HG03139 (cell line): ENCODE results near the gene SEC61A1.

Experiments used
- ATAC-seq: cut with Tn5 transposase; IDR thresholded peaks from one replicate; pipeline ENCODE4 v1.9.1; 2021; ENCODE audit not compliant: unreplicated experiment

The SEC61A1 gene

GRCh38 chr3:128077202-128077624 lies 25.0 kb downstream of the SEC61A1 start:
- ATAC-seq, result no peak

DNA sequence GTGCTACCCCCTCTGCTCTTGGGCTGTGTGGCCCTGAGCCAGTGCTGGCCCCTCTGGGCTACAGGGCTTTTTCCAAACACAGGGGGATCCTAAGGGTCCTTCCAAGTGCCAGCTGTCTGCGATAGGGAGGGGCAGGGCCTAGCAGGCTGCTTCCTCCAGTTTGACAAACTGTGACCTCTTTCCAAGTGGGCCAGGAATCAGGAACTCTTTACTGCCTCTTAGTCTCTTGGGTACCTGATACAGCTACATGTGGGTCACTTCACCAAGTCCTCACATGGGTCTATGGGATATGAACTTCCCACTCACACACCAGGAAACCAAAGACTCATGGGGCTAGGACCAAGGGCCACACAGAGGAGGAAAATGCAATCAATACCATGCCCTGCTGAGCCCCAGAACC lies 25.4 kb downstream of the SEC61A1 start:
- no peak for ATAC-seq

- no peak for ATAC-seq
These were observed 26.1 kb downstream of the SEC61A1 start for GRCh38 chr3:128078322-128078721.

- no peak for ATAC-seq
These were observed 26.6 kb downstream of the SEC61A1 start for GRCh38 chr3:128078875-128079274.

DNA sequence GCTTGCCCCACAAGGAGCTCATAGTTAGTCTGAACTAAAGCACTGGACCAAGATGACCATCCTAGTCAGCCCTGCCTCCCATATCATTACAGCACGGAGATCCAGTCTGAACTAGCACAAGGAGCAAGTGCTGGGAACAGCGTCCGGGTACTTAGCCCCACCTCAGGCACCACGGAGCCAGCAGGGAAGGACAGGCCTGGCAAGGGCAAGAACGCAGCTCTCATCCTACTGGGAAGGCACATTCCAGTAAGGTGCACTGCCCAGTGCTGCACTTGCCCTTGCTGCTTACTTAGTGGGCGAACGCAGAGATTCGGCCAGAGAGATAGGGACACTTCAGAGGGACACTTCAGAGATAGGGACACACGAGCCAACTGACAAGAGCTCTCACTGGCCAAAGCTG lies 27.6 kb downstream of the SEC61A1 start:
- no peak for ATAC-seq

DNA sequence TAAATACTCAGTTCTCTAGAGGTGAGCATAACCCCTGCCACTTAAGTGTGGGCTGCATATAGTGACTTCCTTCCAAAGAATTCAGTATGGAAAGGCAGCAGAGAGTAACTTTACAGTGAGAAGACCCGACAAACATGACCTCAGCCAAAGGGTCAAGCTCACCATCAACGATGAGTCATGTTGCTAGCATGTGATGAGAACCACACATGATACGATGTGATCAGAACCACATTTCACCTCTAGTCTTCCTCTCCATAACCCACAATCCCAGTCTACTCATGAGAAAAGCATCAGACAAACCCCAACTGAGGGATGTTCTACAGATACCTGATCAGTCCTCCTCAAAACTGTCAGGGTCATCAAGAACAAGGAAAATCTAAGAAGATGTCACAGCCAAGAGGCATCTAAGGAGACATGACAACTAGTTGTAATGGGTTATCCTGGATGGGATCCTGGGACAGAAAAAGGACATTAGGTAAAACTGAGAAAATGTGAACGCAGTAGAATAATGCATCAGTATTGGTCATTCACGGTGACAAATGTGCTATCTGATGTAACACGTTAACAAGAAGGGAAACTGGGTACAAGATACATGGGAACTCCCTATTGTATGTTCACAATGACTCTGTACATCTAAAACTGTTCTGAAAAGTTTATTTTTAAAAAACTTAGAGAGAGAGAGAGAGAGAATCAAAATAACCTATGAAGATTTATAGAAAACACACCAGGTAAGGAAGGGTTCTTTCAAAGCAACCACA lies 28.3 kb downstream of the SEC61A1 start:
- no peak for ATAC-seq

- ATAC-seq, result no peak
These were observed 29.0 kb downstream of the SEC61A1 start for GRCh38 chr3:128081226-128081625.

GRCh38 chr3:128081846-128082245 lies 29.6 kb downstream of the SEC61A1 start:
- ATAC-seq, result no peak

DNA sequence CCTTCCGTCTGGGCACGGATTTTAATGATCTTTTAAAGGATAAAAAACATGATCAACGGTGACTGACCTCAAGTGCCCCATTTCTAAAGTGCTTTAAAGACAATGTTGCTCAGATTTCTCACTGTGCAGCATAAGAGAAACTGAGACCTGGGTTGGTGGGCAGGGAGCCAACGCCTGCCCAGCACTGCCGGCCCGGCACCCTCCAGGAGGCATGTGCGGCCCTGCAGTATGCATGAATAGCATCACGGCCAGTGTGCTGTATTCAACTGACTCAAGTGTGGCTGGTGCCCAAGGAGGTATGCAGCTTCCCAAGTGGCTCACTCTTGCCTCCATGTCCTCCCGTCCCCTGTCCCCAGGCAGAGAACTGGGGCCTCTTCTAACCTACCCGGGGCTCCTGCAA lies 30.3 kb downstream of the SEC61A1 start:
- ATAC-seq, result no peak

DNA sequence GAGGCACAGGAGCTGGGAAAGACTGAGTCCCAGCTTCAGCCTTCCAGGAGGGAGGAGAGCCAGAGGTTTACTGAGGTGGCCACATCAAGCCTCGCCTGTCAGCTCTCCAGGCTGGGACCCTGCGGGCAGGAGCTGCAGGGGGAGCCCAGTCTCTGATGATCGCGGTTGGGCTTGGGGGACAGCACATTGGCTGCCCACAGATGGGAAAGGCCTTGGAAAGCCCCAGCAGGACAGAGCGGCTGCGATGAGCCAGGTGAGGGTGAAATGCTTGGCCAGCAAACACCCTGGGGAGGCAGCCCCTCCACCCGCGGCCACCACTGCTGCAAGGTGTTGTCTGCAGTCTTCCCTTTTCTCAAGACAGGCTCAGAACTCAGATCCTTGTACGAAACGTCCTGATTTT lies 31.2 kb downstream of the SEC61A1 start:
- no peak for ATAC-seq

DNA sequence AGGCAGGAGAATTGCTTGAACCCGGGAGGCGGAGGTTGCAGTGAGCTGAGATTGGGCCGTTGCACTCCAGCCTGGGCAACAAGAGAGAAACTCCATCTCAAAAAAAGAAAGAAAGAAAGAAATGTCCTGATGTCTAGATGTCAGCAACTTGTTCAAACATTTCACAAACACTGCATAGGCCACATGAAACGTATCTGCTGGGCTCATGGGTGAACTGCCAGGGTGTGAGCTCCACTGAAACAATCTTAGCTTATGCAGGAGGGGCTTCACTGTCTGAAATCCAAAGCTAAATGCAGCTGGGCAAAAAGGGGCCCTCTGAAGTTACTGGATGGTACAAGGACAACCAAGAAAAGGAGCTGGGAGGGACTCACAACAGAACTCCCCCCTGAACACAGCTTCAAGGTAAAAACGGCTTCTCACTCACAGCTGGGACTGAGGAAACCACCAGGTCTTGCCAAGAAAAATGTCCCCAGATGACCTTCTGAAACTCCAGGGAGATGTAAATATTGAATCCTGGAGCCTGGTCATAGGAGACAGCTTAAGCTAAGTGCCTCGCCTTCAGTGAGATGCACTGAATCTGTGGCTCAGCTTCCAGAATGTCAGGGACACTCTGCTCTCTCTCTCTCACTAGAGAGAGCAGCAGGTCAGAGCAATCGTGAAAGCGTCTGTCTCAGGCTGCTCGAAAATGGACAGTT lies 31.9 kb downstream of the SEC61A1 start:
- no peak for ATAC-seq

- ATAC-seq, result no peak
These were observed 32.4 kb downstream of the SEC61A1 start for GRCh38 chr3:128084675-128085021.

- ATAC-seq, result no peak
These were observed 36.9 kb downstream of the SEC61A1 start for GRCh38 chr3:128089135-128089534.

GRCh38 chr3:128091586-128091985 lies 39.3 kb downstream of the SEC61A1 start:
- no peak for ATAC-seq

DNA sequence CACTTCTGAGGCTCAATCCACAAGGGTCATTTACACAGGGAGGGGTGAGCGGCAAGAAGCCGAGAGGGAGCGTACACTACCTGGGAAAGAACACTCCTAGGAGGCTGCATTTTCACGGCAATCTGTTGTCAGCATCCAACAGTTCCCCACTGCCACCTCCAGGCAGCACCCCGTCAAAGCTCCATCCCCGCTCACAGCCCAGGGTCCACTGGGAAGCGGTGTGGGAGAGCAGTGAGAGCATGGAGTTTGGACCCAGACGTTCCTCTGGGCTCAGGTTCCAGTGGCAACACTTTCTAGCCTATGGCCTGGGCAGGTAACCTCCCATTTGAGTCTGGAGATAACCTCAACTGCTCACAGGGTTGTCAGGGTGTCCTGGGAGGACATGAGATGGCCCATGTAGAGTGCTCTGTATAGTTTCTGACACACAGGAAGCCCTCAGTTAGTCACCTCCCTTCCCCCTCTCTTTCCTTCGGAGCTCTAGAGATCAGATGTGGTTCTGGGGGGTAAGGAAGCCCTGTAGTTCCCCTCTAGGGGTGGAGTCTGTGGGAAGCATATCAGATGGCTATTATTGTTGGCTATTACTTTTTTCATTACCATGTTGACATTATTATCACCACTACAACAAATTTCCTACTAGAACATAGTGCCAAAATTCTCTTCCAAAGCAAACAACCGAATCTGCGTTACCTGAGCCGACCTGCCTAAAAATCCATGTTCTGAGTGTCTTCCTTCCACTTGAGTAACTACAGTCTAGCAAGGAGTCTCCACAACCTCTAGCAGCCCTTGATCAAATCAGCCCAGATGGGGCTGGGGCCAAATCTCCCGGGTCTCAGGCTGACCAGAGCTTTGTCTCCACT lies 42.3 kb downstream of the SEC61A1 start:
- ATAC-seq, result no peak

DNA sequence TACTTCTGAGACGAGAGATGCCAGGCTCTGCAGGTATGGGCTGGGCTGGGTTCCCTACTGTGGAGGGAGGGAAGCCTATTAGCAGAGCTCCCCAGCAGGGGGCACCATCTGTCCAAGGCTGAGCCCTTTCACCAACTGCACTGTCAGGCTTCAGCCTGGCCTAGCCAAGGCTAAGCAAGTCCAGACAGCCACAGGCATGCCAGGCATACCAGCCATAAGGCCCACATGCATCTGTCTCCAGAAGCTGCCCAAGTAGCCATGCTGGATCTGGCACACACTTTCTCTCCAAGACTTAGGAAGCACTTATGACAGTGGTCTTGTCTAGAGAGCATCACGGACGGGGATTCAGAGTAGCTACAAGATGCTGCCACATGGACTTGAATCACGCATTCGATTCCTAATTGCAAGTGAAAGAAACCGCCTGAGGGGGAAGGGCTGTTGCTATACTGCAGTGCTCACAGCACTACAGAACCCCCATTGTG lies 43.0 kb downstream of the SEC61A1 start:
- ATAC-seq, result no peak

- ATAC-seq, result no peak
These were observed 46.0 kb downstream of the SEC61A1 start for GRCh38 chr3:128098234-128098633.

- ATAC-seq, result no peak
These were observed 47.9 kb downstream of the SEC61A1 start for GRCh38 chr3:128100161-128100560.

DNA sequence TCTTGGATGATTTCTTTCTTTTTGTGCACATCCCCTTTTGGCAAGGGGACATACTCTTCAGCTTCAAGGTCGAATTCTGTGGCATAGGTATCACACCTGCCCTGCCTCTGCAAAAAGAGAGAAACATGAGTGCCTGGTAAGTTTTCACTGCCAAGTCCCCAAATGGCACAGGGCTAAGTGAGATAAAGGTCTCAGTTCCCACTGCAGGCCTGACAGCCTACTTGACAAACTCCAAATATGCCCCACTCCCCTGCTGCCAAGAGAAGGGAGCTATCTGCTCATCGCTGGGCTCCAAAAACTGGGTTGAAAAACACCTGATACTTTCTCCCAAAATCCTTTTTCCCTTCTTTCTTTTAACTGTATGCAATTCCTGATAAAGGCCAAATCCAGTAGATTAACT lies 48.4 kb downstream of the SEC61A1 start:
- ATAC-seq, result no peak

GRCh38 chr3:128103136-128103676 lies 51.0 kb downstream of the SEC61A1 start:
- no peak for ATAC-seq

DNA sequence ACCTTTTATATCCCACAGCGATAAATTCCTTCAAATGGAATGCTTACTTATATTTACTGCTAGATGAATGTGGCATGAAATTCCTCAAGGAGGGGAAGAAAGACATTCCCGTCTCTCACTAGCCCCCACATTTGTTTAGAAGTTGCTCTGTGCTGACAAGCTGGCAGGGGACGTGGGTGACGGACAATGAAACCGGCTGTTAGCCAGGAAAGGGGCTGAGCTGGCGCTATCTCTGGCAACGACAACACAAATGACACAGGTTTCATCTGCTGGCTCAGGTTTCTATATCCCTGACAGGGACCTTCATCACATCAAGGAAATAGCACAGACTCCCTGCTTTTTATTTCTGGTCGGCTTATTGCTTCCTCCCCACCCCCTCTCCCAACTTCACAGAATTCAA lies 55.6 kb downstream of the SEC61A1 start:
- ATAC-seq, result no peak
